MCF 10A (cell line): ENCODE measurements around the gene TBC1D7. TPM values are rescaled to one million over a fixed set of nuclear protein-coding genes. Genes with fewer than 3 reads are reported as not detected.

Source experiments
- BruUV-seq: library from RNA; stranded (reverse); fragments of 400-500 nt; replicated peaks from 2 replicates; lab custom pipeline; 2021; lab: Mats Ljungman, UMichigan
- CTCF ChIA-PET: fragments of 300-600 bp; sonication (Branson Sonifier 250); formaldehyde crosslinking; extraction: SDS; loops from one replicate; lab custom pipeline; 2021; ENCODE audit warnings: antibody characterized with exemption, inconsistent platforms; lab: Yijun Ruan, JAX
- POLR2A ChIA-PET: fragments of 300-600, 350-650 bp; sonication (Branson Sonifier 250); formaldehyde crosslinking; extraction: SDS; loops from one replicate; lab custom pipeline; 2020; ENCODE audit warnings: antibody characterized with exemption, inconsistent platforms; lab: Yijun Ruan, JAX
- DNase-seq: peaks from one replicate; pipeline ENCODE4 v3.0.0-alpha.2; 2018; ENCODE audit not compliant: unreplicated experiment
- H3K27ac Mint-ChIP-seq: one replicate; pipeline ENCODE4 v1.8.0; 2022; ENCODE audit warnings: mild to moderate bottlenecking, low read depth, mixed read lengths; ENCODE audit not compliant: unreplicated experiment
- H3K27me3 Mint-ChIP-seq: one replicate; pipeline ENCODE4 v1.8.0; 2022; ENCODE audit warnings: mixed read lengths; ENCODE audit not compliant: insufficient read depth, unreplicated experiment
- H3K36me3 Mint-ChIP-seq: one replicate; pipeline ENCODE4 v1.8.0; 2022; ENCODE audit warnings: mild to moderate bottlenecking, moderate library complexity, mixed read lengths; ENCODE audit not compliant: insufficient read depth, unreplicated experiment
- H3K4me1 Mint-ChIP-seq: one replicate; pipeline ENCODE4 v1.8.0; 2022; ENCODE audit warnings: mixed read lengths; ENCODE audit not compliant: insufficient read depth, unreplicated experiment
- H3K4me3 Mint-ChIP-seq: one replicate; pipeline ENCODE4 v1.8.0; 2022; ENCODE audit warnings: mild to moderate bottlenecking, moderate library complexity, mixed read lengths; ENCODE audit not compliant: unreplicated experiment
- H3K9me3 Mint-ChIP-seq: one replicate; pipeline ENCODE4 v1.8.0; 2022; ENCODE audit warnings: mixed read lengths; ENCODE audit not compliant: unreplicated experiment
- intact Hi-C: fragments of 100-400 bp; cut with micrococcal nuclease; formaldehyde crosslinking; loops from 2 replicates; pipeline ENCODE4 v1.14.1; 2022
- total RNA-seq: library from RNA; stranded (reverse); gene quantifications from 2 replicates; pipeline ENCODE4 v1.2.3, GENCODE V29; 2022
- TF ChIP-seq, protein P1 (sequence below): fragments of 200-600 bp; IDR thresholded peaks from one replicate; pipeline ENCODE4 v1.8.0; 2022; ENCODE audit warnings: antibody characterized with exemption, mild to moderate bottlenecking; ENCODE audit not compliant: unreplicated experiment

Gene TBC1D7
- total RNA-seq, 1 experiment from 2014 or later = 19.5 TPM

GRCh38 chr6:13302751-13303667 lies 25.3 kb downstream of the TBC1D7 start:
- no peaks in the 10 kb centered on the region for H3K9me3 Mint-ChIP-seq
- ChIA-PET CTCF (interaction anchor here (0.7 to 1.1 kb wide), 6 partner anchors 19 to 700 kb away, joined by 3 to 4 read pairs (median 4); no protein-coding TSS in a partner anchor), POLR2A (interaction anchor here (0.6 to 1.9 kb wide), 12 partner anchors 16 to 729 kb away, joined by 3 to 15 read pairs (median 4); partner anchors contain the start of gene TBC1D7)
- BruUV-seq = TSS peak; percentile 94
- intact Hi-C loops = loop anchor here (2.0 kb wide), 1 partner anchor 24 kb away; no protein-coding TSS in a partner anchor
- no peaks in the 10 kb centered on the region for H3K27me3 Mint-ChIP-seq
- H3K4me3 Mint-ChIP-seq = peak overlapping the region; percentile 5
- TF ChIP-seq, protein P1, sequence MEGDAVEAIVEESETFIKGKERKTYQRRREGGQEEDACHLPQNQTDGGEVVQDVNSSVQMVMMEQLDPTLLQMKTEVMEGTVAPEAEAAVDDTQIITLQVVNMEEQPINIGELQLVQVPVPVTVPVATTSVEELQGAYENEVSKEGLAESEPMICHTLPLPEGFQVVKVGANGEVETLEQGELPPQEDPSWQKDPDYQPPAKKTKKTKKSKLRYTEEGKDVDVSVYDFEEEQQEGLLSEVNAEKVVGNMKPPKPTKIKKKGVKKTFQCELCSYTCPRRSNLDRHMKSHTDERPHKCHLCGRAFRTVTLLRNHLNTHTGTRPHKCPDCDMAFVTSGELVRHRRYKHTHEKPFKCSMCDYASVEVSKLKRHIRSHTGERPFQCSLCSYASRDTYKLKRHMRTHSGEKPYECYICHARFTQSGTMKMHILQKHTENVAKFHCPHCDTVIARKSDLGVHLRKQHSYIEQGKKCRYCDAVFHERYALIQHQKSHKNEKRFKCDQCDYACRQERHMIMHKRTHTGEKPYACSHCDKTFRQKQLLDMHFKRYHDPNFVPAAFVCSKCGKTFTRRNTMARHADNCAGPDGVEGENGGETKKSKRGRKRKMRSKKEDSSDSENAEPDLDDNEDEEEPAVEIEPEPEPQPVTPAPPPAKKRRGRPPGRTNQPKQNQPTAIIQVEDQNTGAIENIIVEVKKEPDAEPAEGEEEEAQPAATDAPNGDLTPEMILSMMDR = no peak
- DNase-seq = peak; percentile 97
- H3K36me3 Mint-ChIP-seq = peaks cover 13% of the 10 kb centered on the region
- peak overlapping the region; percentile 54 for H3K27ac Mint-ChIP-seq
- H3K4me1 Mint-ChIP-seq = peaks cover 24% of the 10 kb centered on the region

GRCh38 chr6:13302291-13302690 lies 26.0 kb downstream of the TBC1D7 start:
- no peak for DNase-seq
- TF ChIP-seq, protein P1 = no peak
- ChIA-PET POLR2A (interaction anchor here (0.6 to 1.9 kb wide), 8 partner anchors 15 to 264 kb away, joined by 3 to 15 read pairs (median 4); partner anchors contain the start of gene TBC1D7), CTCF (interaction anchor here (0.8 to 1.1 kb wide), 4 partner anchors 107 to 493 kb away, joined by 3 to 4 read pairs (median 4); no protein-coding TSS in a partner anchor)
- Mint-ChIP-seq H3K27ac (peak overlapping the region; percentile 54), H3K9me3 (no peaks in the 10 kb centered on the region), H3K4me1 (peaks cover 17% of the 10 kb centered on the region), H3K4me3 (peak overlapping the region; percentile 5), H3K36me3 (peaks cover 16% of the 10 kb centered on the region), H3K27me3 (no peaks in the 10 kb centered on the region)
- intact Hi-C loops = loop anchor here (2.0 kb wide), 1 partner anchor 25 kb away; no protein-coding TSS in a partner anchor
- no TSS peak for BruUV-seq

DNA sequence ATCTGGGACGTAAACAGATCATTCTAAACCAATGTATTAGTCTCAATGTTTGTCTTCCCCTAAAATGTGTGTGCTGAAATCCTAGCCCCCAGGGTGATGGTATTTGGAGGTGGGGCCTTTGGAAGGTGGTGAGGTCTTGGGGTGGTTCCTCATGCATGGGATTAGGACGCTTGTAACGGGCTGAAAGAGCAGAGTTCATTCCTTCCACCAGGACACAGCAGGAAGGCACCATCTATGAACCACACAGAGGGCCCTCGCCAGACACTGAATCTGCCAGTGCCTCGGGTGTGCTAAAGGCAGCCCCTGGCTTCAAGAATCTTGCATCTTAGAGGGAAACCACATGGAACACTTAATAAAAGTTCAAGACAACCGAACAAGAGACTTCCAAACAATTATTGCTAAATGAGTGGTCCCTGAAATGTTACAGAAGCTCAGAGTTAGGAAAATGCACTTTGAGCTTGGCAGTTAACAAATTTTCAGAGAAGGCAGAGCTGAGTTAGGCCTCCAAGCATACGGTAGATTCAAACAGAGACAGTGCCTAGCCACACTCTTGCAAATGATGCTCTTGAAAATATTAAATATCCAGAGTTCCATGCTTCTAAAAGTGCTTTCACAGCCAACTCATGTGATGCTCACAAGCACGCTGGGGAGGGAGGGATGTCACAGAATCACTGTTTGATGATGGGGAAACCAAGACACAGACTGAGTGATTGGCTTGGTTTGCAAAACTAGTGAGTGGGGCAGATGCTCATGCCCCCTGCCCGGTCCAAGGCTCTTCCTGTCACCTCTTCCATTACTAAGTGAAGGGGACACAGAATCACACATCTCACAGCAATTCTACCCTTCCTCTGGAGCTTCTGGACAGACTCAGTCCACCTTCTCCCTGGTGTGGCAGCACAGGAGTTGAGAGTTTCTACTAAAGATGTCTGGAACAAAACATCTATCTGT lies 27.4 kb downstream of the TBC1D7 start:
- H3K9me3 Mint-ChIP-seq = no peaks in the 10 kb centered on the region
- intact Hi-C loops = no loop called here
- no peaks in the 10 kb centered on the region for H3K27me3 Mint-ChIP-seq
- H3K4me3 Mint-ChIP-seq = no peak overlapping the region
- POLR2A ChIA-PET = no interaction called here
- TF ChIP-seq, protein P1 = no peak
- BruUV-seq = no TSS peak
- no peak overlapping the region for H3K27ac Mint-ChIP-seq
- CTCF ChIA-PET = no interaction called here
- H3K4me1 Mint-ChIP-seq = peaks cover 15% of the 10 kb centered on the region
- H3K36me3 Mint-ChIP-seq = peaks cover 12% of the 10 kb centered on the region
- DNase-seq = no peak
